ENCODE measurements around the gene TGFB3. TPM values are rescaled to one million over a fixed set of nuclear protein-coding genes. Genes with fewer than 3 reads are reported as not detected.
A peak's percentile ranks its signal among the peaks of the same experiment; 100 is the strongest.

Gene TGFB3
- total RNA-seq, 3 donors from 2014 or later, result 4.8 to 35.7 (median 24.0) TPM

DNA sequence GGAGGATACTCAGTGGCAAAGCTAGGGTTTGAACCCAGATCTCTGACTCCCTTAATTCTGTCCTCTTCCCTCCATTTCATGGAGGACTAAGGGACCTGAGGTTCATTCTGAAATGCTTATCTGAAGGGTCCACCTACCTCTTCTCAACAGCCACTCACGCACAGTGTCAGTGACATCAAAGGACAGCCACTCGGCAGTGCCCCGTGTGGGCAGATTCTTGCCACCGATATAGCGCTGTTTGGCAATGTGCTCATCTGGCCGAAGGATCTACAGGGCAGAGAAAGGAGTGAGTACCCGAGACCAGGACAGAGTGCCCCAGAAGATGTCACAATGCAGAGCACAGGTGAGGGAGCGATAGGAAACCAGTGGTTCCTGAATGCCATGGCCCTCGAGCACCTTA is 10.8 kb downstream of the TGFB3 start:
- TF ChIP-seq POLR2AphosphoS5 (IDR thresholded peaks at IDR 0.05) (no peak), POLR2A (IDR thresholded peaks at IDR 0.05) (no peak)
- TF ChIP-seq, protein P1, sequence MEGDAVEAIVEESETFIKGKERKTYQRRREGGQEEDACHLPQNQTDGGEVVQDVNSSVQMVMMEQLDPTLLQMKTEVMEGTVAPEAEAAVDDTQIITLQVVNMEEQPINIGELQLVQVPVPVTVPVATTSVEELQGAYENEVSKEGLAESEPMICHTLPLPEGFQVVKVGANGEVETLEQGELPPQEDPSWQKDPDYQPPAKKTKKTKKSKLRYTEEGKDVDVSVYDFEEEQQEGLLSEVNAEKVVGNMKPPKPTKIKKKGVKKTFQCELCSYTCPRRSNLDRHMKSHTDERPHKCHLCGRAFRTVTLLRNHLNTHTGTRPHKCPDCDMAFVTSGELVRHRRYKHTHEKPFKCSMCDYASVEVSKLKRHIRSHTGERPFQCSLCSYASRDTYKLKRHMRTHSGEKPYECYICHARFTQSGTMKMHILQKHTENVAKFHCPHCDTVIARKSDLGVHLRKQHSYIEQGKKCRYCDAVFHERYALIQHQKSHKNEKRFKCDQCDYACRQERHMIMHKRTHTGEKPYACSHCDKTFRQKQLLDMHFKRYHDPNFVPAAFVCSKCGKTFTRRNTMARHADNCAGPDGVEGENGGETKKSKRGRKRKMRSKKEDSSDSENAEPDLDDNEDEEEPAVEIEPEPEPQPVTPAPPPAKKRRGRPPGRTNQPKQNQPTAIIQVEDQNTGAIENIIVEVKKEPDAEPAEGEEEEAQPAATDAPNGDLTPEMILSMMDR (IDR thresholded peaks at IDR 0.05), result no peak
- intact Hi-C loops (cut with DNase I; ENCODE audit: low total_unique reads), result loop anchor here (10.0 kb wide), 1 partner anchor 166 kb away; no protein-coding TSS in a partner anchor

DNA sequence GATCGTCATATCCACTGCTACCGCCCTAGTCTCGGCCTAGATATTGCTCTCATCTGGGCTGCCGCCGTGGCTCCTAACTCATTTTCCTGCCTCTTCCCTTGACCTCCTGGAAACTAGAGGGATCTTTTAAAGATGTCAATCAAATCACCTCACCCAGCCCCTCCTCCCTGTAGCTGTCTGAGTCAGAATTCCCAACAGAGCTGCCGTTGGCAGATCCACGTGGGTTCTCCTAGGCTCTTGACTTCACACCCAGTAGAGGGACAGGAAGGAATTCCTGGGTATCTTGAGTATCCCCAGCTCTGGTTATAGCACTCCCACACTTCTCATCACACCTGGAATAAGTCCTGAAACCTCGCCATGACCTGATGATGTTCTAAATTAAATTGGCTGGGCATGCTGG is 11.9 kb downstream of the TGFB3 start:
- Histone ChIP-seq H3K4me1 (no peaks in the 10 kb centered on the region), H3K27me3 (no peaks in the 10 kb centered on the region), H3K36me3 (no peaks in the 10 kb centered on the region), H3K27ac (peak overlapping the region; percentile 65 to 68), H3K9me3 (no peaks in the 10 kb centered on the region), H3K4me3 (no peak overlapping the region)
- no peak for TF ChIP-seq POLR2AphosphoS5 (IDR thresholded peaks at IDR 0.05)
- no peak for TF ChIP-seq POLR2A (IDR thresholded peaks at IDR 0.05)
- TF ChIP-seq, protein P1 (IDR thresholded peaks at IDR 0.05), result no peak
- intact Hi-C loops (cut with DNase I; ENCODE audit: low total_unique reads), result loop anchor here (10.0 kb wide), 1 partner anchor 165 kb away; no protein-coding TSS in a partner anchor
- no peak for DNase-seq (ENCODE audit: low spot score in 2 of 2)

More for the DNA sequence above, 10.8 kb downstream of the TGFB3 start:
- Histone ChIP-seq H3K36me3 (no peaks in the 10 kb centered on the region), H3K27me3 (no peaks in the 10 kb centered on the region), H3K4me3 (no peak overlapping the region), H3K4me1 (no peaks in the 10 kb centered on the region), H3K27ac (no peak overlapping the region), H3K9me3 (no peaks in the 10 kb centered on the region)
- DNase-seq (ENCODE audit: low spot score in 2 of 2), result no peak

DNA sequence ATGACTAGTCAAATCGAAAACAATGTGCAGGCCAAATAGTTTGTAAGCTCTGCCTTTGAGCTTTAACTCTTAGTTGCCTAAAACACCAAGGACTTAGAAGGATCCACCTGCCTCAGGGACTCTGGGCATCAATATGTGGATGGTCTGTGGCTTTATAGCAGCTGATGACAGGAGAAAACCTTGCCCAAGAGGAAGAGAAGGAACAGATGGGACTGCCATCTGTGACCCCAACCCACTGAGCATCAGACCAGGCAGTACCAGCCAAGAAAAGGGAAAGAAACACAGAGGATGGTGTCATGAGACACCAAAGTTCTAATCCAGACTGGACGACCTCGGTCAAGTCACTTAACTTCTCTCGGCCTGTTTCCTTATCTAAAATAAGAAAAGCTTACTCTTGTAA is 12.7 kb downstream of the TGFB3 start:
- TF ChIP-seq, protein P1 (IDR thresholded peaks at IDR 0.05), result no peak
- no peak for TF ChIP-seq POLR2AphosphoS5 (IDR thresholded peaks at IDR 0.05)
- no peak for TF ChIP-seq POLR2A (IDR thresholded peaks at IDR 0.05)
- H3K27ac ChIP-seq, result peak overlapping the region; percentile 65 to 68
- no peak overlapping the region for H3K4me3 ChIP-seq
- H3K27me3 ChIP-seq, result no peaks in the 10 kb centered on the region
- DNase-seq (ENCODE audit: low spot score in 2 of 2), result no peak
- no peaks in the 10 kb centered on the region for H3K9me3 ChIP-seq
- intact Hi-C loops (cut with DNase I; ENCODE audit: low total_unique reads), result no loop called here
- no peaks in the 10 kb centered on the region for H3K36me3 ChIP-seq
- H3K4me1 ChIP-seq, result no peaks in the 10 kb centered on the region

DNA sequence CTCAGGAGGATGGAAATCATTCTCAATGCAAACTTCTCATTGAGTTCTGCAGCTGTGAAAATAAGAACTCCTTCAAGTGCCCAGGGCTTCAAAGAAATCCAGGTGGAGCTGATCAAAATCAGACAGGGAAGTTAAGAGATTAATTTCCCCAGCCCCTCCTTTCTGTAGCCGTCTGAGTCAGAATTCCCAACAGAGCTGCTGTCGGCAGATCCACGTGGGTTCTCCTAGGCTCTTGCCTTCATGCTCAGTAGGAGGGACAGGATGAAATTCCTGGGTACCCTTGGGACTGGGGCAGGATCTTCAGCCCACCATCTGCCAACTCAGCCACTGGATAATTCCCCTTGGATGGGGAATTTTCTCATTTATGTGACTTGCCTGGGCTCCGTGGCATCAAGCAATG is 13.3 kb downstream of the TGFB3 start:
- H3K27me3 ChIP-seq, result no peaks in the 10 kb centered on the region
- intact Hi-C loops (cut with DNase I; ENCODE audit: low total_unique reads), result no loop called here
- no peak for DNase-seq (ENCODE audit: low spot score in 2 of 2)
- peaks cover under 1% of the 10 kb centered on the region for H3K36me3 ChIP-seq
- no peak overlapping the region for H3K4me3 ChIP-seq
- no peak for TF ChIP-seq POLR2AphosphoS5 (IDR thresholded peaks at IDR 0.05)
- no peaks in the 10 kb centered on the region for H3K4me1 ChIP-seq
- peak overlapping the region; percentile 65 to 68 for H3K27ac ChIP-seq
- no peaks in the 10 kb centered on the region for H3K9me3 ChIP-seq

DNA sequence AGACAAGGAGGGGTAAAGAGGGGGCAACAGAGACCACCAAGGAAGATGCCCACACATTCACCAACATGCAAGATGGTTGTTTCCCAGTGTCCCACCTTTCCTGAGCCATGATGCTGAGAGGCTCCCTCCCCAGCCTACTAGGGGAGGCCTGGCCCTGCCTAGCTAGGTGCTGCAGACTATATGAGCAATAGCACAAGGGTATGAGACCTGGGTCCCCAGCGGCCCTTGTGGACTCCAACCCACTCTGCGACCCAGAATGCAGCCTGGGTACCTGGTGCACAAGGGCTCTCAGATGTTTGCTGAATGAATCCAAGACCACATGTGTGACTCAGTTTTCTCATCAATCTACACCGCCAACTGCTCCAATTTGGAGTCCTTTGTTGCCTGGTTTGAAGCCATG is 13.9 kb downstream of the TGFB3 start:
- no peaks in the 10 kb centered on the region for H3K9me3 ChIP-seq
- H3K36me3 ChIP-seq, result peaks cover 6% of the 10 kb centered on the region
- DNase-seq (ENCODE audit: low spot score in 2 of 2), result no peak
- H3K4me1 ChIP-seq, result no peaks in the 10 kb centered on the region
- peak overlapping the region; percentile 65 to 68 for H3K27ac ChIP-seq
- TF ChIP-seq, protein P1 (IDR thresholded peaks at IDR 0.05), result no peak
- TF ChIP-seq POLR2AphosphoS5 (IDR thresholded peaks at IDR 0.05) (no peak), POLR2A (IDR thresholded peaks at IDR 0.05) (no peak)
- H3K4me3 ChIP-seq, result no peak overlapping the region
- intact Hi-C loops (cut with DNase I; ENCODE audit: low total_unique reads), result no loop called here
- H3K27me3 ChIP-seq, result no peaks in the 10 kb centered on the region

DNA sequence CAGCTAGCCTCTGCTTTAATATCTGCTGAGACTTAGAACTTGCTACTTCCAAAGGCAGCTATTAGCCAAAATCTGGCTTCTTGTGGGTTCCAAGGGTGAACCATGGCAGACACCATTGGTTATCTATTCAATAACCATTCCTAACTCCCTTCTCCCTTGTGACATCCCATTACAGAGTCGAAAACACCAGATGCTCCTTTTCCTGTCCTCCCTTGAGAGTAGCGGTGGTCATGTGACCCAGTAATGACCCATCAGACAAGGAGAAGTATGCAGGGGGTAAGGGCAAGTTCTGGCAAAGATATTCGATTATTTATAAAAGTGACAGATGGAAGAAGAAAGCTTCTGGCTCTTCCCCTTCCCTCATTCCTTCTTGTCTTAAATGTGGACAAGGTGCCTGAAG is 20.1 kb downstream of the TGFB3 start:
- Histone ChIP-seq H3K4me3 (no peak overlapping the region), H3K27me3 (no peaks in the 10 kb centered on the region), H3K4me1 (no peaks in the 10 kb centered on the region), H3K36me3 (peaks cover 8% of the 10 kb centered on the region), H3K27ac (no peak overlapping the region), H3K9me3 (no peaks in the 10 kb centered on the region)
- no peak for DNase-seq (ENCODE audit: low spot score in 2 of 2)
- TF ChIP-seq POLR2A (IDR thresholded peaks at IDR 0.05) (no peak), POLR2AphosphoS5 (IDR thresholded peaks at IDR 0.05) (no peak)
- TF ChIP-seq, protein P1 (IDR thresholded peaks at IDR 0.05), result no peak
- intact Hi-C loops (cut with DNase I; ENCODE audit: low total_unique reads), result no loop called here
